ENCODE data around the gene SPAG4. TPM values are rescaled to one million over a fixed set of nuclear protein-coding genes. Genes with fewer than 3 reads are reported as not detected.
A peak's percentile ranks its signal among the peaks of the same experiment; 100 is the strongest.

The SPAG4 gene
- total RNA-seq, 1 donor = 2.2 TPM

DNA sequence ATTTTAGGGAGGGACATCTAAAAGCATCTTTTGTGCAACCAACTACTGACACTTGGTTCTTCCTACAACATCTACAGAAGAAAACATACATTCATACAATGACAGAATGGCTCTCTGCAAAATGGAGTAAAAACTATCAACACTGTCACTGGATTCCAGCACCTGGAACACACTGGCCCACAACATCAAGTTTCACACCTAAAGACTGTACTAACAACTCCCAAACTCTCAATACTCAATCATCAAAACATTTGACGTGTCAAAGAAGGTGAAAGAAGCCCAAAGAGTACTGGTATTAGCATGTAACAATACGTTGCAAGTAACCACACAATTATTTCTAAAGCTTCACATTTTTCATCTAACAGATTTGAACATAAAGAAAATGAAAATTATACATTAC is 46.9 kb downstream of the SPAG4 start:
- no peak for DNase-seq (ENCODE audit: low read depth)
- peak overlapping the region; percentile 99 for H3K4me3 ChIP-seq (ENCODE audit: low read depth, low read length)
- TF ChIP-seq, protein P1, sequence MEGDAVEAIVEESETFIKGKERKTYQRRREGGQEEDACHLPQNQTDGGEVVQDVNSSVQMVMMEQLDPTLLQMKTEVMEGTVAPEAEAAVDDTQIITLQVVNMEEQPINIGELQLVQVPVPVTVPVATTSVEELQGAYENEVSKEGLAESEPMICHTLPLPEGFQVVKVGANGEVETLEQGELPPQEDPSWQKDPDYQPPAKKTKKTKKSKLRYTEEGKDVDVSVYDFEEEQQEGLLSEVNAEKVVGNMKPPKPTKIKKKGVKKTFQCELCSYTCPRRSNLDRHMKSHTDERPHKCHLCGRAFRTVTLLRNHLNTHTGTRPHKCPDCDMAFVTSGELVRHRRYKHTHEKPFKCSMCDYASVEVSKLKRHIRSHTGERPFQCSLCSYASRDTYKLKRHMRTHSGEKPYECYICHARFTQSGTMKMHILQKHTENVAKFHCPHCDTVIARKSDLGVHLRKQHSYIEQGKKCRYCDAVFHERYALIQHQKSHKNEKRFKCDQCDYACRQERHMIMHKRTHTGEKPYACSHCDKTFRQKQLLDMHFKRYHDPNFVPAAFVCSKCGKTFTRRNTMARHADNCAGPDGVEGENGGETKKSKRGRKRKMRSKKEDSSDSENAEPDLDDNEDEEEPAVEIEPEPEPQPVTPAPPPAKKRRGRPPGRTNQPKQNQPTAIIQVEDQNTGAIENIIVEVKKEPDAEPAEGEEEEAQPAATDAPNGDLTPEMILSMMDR (IDR thresholded peaks at IDR 0.05; ENCODE audit: insufficient read depth, low read length) = no peak

GRCh38 chr20:35663516-35664465 is 48.2 kb downstream of the SPAG4 start:
- TF ChIP-seq, protein P1 (IDR thresholded peaks at IDR 0.05; ENCODE audit: insufficient read depth, low read length) = no peak
- peak overlapping the region; percentile 99 for H3K4me3 ChIP-seq (ENCODE audit: low read depth, low read length)
- no peak for DNase-seq (ENCODE audit: low read depth)

DNA sequence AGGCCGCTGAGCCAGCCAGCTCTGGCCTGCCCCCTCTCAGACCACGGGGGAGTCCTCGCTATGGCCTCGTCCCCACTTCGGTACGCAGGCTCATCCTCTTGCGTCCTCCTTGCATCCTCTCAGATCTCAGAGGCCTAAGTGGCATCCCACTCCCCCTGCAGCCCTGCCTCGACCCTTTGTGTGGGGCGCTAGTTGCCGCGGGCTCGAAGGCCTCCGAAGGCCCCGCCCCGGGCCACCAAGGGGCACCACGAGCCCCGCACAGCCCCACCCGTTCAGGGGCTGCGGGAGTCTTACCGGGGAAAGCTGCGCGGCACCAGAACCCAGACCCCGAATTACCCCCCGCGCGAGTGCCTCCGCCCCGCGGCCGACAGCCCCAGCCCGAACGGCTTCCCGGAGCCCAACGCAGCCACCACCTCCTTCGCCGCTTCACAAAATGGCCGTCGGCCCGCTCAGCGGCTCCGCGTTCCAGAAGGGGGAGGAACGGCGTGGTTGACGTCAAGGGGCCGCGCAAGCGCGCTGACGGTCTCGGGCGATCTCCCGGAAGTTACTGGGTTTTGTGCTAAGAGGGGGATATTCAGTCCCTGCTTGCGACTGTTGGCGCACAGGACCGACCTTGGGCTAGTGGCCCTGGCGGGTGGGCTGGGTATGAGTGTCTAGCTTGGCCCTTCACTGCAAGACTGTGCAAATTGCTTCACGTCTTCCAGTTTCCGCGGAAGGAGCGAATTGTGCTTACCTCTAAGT is 49.0 kb downstream of the SPAG4 start, which contains the start of the genes CPNE1 and RBM12:
Gene CPNE1, minus strand, starts transcription at position 435 of the 741 bp plus-strand sequence. CDS start 31,977 bp downstream, outside the sequence.
Gene RBM12, minus strand, starts transcription at position 435 of the 741 bp plus-strand sequence. CDS start 9,578 bp downstream, outside the sequence.
- H3K4me3 ChIP-seq (ENCODE audit: low read depth, low read length) = peak within 1 kb of the TSS; percentile 99
- TF ChIP-seq, protein P1 (IDR thresholded peaks at IDR 0.05; ENCODE audit: insufficient read depth, low read length) = no peak
- peak; percentile 93 for DNase-seq (ENCODE audit: low read depth)

DNA sequence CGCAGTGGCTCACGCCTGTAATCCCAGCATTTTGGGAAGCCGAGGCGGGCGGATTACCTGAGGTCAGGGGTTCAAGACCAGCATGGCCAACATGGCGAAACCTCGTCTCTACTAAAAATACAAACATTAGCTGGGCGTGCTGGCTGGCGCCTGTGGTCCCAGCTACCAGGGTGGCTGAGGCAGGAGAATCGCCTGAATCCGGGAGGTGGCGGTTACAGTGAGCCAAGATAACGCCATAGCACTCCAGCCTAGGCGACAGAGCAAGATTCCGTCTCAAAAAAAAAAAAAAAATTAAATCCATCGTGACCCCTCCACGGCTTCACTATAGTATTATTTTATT is 50.3 kb downstream of the SPAG4 start:
- TF ChIP-seq, protein P1 (IDR thresholded peaks at IDR 0.05; ENCODE audit: insufficient read depth, low read length) = no peak
- no peak overlapping the region for H3K4me3 ChIP-seq (ENCODE audit: low read depth, low read length)
- DNase-seq (ENCODE audit: low read depth) = no peak

- TF ChIP-seq, protein P1 (IDR thresholded peaks at IDR 0.05; ENCODE audit: insufficient read depth, low read length) = no peak
- no peak overlapping the region for H3K4me3 ChIP-seq (ENCODE audit: low read depth, low read length)
- DNase-seq (ENCODE audit: low read depth) = no peak
Observed at GRCh38 chr20:35669221-35669620, 53.6 kb downstream of the SPAG4 start.

- DNase-seq (ENCODE audit: low read depth) = no peak
- no peak overlapping the region for H3K4me3 ChIP-seq (ENCODE audit: low read depth, low read length)
- TF ChIP-seq, protein P1 (IDR thresholded peaks at IDR 0.05; ENCODE audit: insufficient read depth, low read length) = no peak
Observed at GRCh38 chr20:35669681-35670080, 54.1 kb downstream of the SPAG4 start.

Small RNAs within 50 kb of the gene (small RNA-seq; reads per million reads assigned to genes)
- gene RNU6-759P = not detected
- not detected for gene RPL37P1

Other genes with a start within 250 kb of the SPAG4 start
- gene UQCC1, start 203.9 kb upstream of the SPAG4 start, total RNA-seq (ENCODE audit: low replicate concordance) = 24.4 and 26.9 TPM in 2 replicates
- gene GDF5, start 177.6 kb upstream of the SPAG4 start, total RNA-seq (ENCODE audit: low replicate concordance) = 4.8 and 27.6 TPM in 2 replicates
- gene CEP250, start 160.2 kb upstream of the SPAG4 start, total RNA-seq (ENCODE audit: low replicate concordance) = 22.0 and 66.7 TPM in 2 replicates
- not detected in 2 replicates for gene C20orf173, start 86.2 kb upstream of the SPAG4 start, total RNA-seq (ENCODE audit: low replicate concordance)
- gene ERGIC3, start 73.8 kb upstream of the SPAG4 start, total RNA-seq (ENCODE audit: low replicate concordance) = 331 and 368 TPM in 2 replicates
- gene CPNE1, start 49.1 kb downstream of the SPAG4 start, total RNA-seq (ENCODE audit: low replicate concordance) = 127 and 154 TPM in 2 replicates
- 49.0 and 65.4 TPM in 2 replicates for gene RBM12, start 49.1 kb downstream of the SPAG4 start, total RNA-seq (ENCODE audit: low replicate concordance)
- 5.3 and 19.9 TPM in 2 replicates for gene NFS1, start 83.5 kb downstream of the SPAG4 start, total RNA-seq (ENCODE audit: low replicate concordance)
- 164 and 214 TPM in 2 replicates for gene ROMO1, start 83.6 kb downstream of the SPAG4 start, total RNA-seq (ENCODE audit: low replicate concordance)
- gene RBM39, start 126.4 kb downstream of the SPAG4 start, total RNA-seq (ENCODE audit: low replicate concordance) = 236 and 510 TPM in 2 replicates
- 28.5 and 30.9 TPM in 2 replicates for gene PHF20, start 156.2 kb downstream of the SPAG4 start, total RNA-seq (ENCODE audit: low replicate concordance)